Upper lobe of left lung (tissue), 6 donors: ENCODE measurements around the gene EEF1AKMT3. TPM values are rescaled to one million over a fixed set of nuclear protein-coding genes. Genes with fewer than 3 reads are reported as not detected.
A peak's percentile ranks its signal among the peaks of the same experiment; 100 is the strongest.

Source experiments
- ATAC-seq, 2 donors: fragments of 200-7000 bp; cut with Tn5 transposase; one replicate each; pipeline ENCODE4 v1.9.1; 2022; ENCODE audit warnings: mild to moderate bottlenecking in 2 of 2, moderate library complexity in 2 of 2; ENCODE audit not compliant: low FRiP score in 2 of 2
- DNase-seq, 2 donors: peaks; one replicate each; pipeline ENCODE4 v3.0.0-alpha.2; 2019 to 2020
- H3K27ac ChIP-seq, 4 donors: fragments of 200-600 bp; sonication (generic); one replicate each; pipeline ENCODE4 v1.5.1; 2016 to 2019
- H3K27me3 ChIP-seq, 4 donors: fragments of 200-600 bp; sonication (generic); one replicate each; pipeline ENCODE4 v1.5.1; 2017 to 2019
- H3K36me3 ChIP-seq, 4 donors: fragments of 200-600 bp; sonication (generic); one replicate each; pipeline ENCODE4 v1.5.1; 2016 to 2019
- H3K4me1 ChIP-seq, 4 donors: fragments of 200-600 bp; sonication (generic); one replicate each; pipeline ENCODE4 v1.5.1; 2018 to 2019
- H3K4me3 ChIP-seq, 4 donors: fragments of 200-600 bp; sonication (generic); one replicate each; pipeline ENCODE4 v1.5.1; 2017 to 2019; ENCODE audit warnings: mild to moderate bottlenecking in 2 of 4, moderate library complexity in 1 of 4
- H3K9me3 ChIP-seq, 4 donors: fragments of 200-600 bp; sonication (generic); one replicate each; pipeline ENCODE4 v1.5.1; 2018 to 2019
- EP300 ChIP-seq, 4 donors: sonication (generic); formaldehyde crosslinking; IDR thresholded peaks; one replicate each; pipeline ENCODE4 v1.5.1; 2017; ENCODE audit warnings: antibody characterized with exemption in 4 of 4, control low read depth in 2 of 4
- POLR2A ChIP-seq, 4 donors: fragments of 450-650 bp; IDR thresholded peaks; one replicate each; pipeline ENCODE4 v1.5.1; 2016 to 2017; ENCODE audit warnings: antibody characterized with exemption in 4 of 4, mild to moderate bottlenecking in 2 of 4
- POLR2AphosphoS5 ChIP-seq, 2 donors: sonication (generic); formaldehyde crosslinking; IDR thresholded peaks; one replicate each; pipeline ENCODE4 v1.5.1; 2017; ENCODE audit warnings: antibody characterized with exemption in 2 of 2
- WGBS, 2 donors: methylation state at CpG; one replicate each; pipeline ENCODE4 v1.1.5; 2017 to 2018; 5-methylcytosine and 5-hydroxymethylcytosine counted together
- total RNA-seq, 6 donors: library from RNA; depleted of rRNA in 4 of 6; stranded (reverse); fragments of >200 nt in 4 of 6; gene quantifications; one replicate each; pipeline versions ENCODE4 v1.1.0 to v1.2.1, GENCODE V29; 2016 to 2021
- TF ChIP-seq, protein P1 (sequence below), 6 experiments: fragments of 450-650 bp in 4 of 6; fragments of 200-600 bp in 2 of 6; sonication (generic) in 2 of 6; IDR thresholded peaks; one replicate each; pipeline ENCODE4 v1.5.1; 2016 to 2019; ENCODE audit warnings: antibody characterized with exemption in 6 of 6
- donor health status: DM: no; HTN: no; CAD: no; lungs with moderate emphysema.
- donor health status: DM: no; HTN: yes; CAD: no; lungs with severe emphysema.

Gene EEF1AKMT3
- total RNA-seq, 6 donors from 2014 or later = 4.2 to 18.3 (median 6.4) TPM

- WGBS, 2 donors = 71 to 72% methylated on average over 7 to 9 of the region's 11 CpGs
- Histone ChIP-seq H3K36me3 (peaks cover 0 to 34% (median 22%) of the 10 kb centered on the region in 4 donors), H3K27me3 (no peaks in the 10 kb centered on the region), H3K9me3 (no peaks in the 10 kb centered on the region), H3K27ac (no peak overlapping the region), H3K4me1 (peaks cover 7 to 24% (median 15%) of the 10 kb centered on the region in 4 donors), H3K4me3 (no peak overlapping the region)
- TF ChIP-seq POLR2A (IDR thresholded peaks at IDR 0.05) (no peak), POLR2AphosphoS5 (IDR thresholded peaks at IDR 0.05) (no peak), EP300 (IDR thresholded peaks at IDR 0.05) (no peak)
- TF ChIP-seq, protein P1, sequence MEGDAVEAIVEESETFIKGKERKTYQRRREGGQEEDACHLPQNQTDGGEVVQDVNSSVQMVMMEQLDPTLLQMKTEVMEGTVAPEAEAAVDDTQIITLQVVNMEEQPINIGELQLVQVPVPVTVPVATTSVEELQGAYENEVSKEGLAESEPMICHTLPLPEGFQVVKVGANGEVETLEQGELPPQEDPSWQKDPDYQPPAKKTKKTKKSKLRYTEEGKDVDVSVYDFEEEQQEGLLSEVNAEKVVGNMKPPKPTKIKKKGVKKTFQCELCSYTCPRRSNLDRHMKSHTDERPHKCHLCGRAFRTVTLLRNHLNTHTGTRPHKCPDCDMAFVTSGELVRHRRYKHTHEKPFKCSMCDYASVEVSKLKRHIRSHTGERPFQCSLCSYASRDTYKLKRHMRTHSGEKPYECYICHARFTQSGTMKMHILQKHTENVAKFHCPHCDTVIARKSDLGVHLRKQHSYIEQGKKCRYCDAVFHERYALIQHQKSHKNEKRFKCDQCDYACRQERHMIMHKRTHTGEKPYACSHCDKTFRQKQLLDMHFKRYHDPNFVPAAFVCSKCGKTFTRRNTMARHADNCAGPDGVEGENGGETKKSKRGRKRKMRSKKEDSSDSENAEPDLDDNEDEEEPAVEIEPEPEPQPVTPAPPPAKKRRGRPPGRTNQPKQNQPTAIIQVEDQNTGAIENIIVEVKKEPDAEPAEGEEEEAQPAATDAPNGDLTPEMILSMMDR (IDR thresholded peaks at IDR 0.05) = no peak
- no peak for ATAC-seq
- no peak for DNase-seq
Measured at GRCh38 chr12:57724936-57725740, 47.3 kb upstream of the EEF1AKMT3 start.

DNA sequence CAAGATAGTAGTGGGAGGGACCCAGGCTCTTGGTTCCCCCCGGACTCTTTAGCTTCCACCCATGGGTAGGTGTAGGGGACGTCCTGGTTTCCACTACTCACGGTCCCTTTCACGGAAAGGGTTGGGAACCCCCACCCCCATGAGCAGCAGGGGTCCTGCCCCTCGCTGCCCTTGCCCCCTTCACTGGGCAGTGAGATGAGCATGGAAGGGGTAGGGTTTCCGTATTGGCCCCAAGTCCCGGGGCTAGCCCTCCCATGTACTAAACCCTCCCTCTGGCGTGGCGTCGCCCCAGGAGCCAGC lies 46.6 kb upstream of the EEF1AKMT3 start:
- Histone ChIP-seq H3K36me3 (peaks cover 0 to 28% (median 16%) of the 10 kb centered on the region in 4 donors), H3K27me3 (no peaks in the 10 kb centered on the region), H3K4me1 (peaks cover 7 to 24% (median 15%) of the 10 kb centered on the region in 4 donors), H3K27ac (peak overlapping the region in 2 of 4 donors; percentile 72 to 80), H3K9me3 (no peaks in the 10 kb centered on the region), H3K4me3 (peak overlapping the region in 3 of 4 donors; percentile 67 to 89 (median 73))
- DNase-seq (no peak), ATAC-seq (no peak)
- TF ChIP-seq, protein P1 (IDR thresholded peaks at IDR 0.05) = no peak
- no peak for TF ChIP-seq EP300 (IDR thresholded peaks at IDR 0.05)
- TF ChIP-seq POLR2AphosphoS5 (IDR thresholded peaks at IDR 0.05) = no peak
- TF ChIP-seq POLR2A (IDR thresholded peaks at IDR 0.05) = no peak
- 20 to 60% methylated on average over 7 of the region's 10 CpGs for WGBS, 2 donors

DNA sequence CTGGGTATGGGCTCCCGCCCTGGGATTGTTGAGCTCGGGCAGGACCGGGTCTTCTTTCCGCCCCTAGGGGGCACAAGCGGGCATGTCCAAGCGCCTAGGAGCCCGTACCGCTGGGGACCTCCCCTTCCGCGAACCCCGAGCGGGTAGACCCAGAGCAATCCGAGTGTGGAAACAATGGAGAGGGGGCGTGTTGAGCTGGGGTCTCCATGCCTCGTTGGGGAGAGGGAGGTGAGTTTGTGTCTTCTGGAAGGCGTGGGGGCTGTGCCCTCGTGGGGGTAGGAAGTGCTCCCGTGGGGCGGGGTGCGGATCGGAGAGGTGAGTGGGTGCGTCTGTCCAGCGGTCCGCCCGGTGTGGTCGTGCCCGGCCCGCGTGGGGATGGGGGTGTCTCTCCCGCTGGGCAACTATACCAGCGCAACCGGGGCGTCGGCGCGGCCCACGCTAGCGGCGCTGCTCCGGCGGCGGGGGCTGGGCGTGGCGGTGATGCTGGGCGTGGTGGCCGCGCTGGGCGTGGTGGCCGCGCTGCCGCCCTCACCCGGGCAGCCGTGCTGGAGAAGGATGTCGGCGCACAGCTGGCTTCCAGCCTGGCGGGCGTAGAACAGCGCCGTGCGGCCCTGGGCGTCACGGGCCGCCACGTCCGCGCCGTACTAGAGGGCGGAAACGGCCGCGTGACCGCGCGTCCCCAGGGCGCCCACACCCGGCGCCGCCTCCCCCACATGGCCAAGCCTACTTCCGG lies 46.1 kb upstream of the EEF1AKMT3 start:
- peak overlapping the region; percentile 60 to 80 (median 72) for H3K27ac ChIP-seq

GRCh38 chr12:57726884-57727757 lies 45.3 kb upstream of the EEF1AKMT3 start:
- Histone ChIP-seq H3K27me3 (no peaks in the 10 kb centered on the region), H3K36me3 (peaks cover 0 to 18% (median 8%) of the 10 kb centered on the region in 4 donors), H3K4me1 (peaks cover 7 to 24% (median 15%) of the 10 kb centered on the region in 4 donors), H3K4me3 (peak overlapping the region; percentile 62 to 89 (median 70)), H3K9me3 (no peaks in the 10 kb centered on the region), H3K27ac (peak overlapping the region; percentile 60 to 80 (median 68))
- DNase-seq (peak in 1 of 2 donors; percentile 88), ATAC-seq (peak; percentile 1 to 35)
- WGBS, 2 donors = 66 to 70% methylated on average over 37 to 66 of the region's 76 CpGs
- TF ChIP-seq, protein P1 (IDR thresholded peaks at IDR 0.05) = peak in 5 of 6 experiments; percentile 14 to 60 (median 35)
- TF ChIP-seq POLR2AphosphoS5 (IDR thresholded peaks at IDR 0.05) (no peak), POLR2A (IDR thresholded peaks at IDR 0.05) (no peak), EP300 (IDR thresholded peaks at IDR 0.05) (no peak)

More for the DNA sequence above, 46.1 kb upstream of the EEF1AKMT3 start:
- ATAC-seq = peak; percentile 76 to 83
- DNase-seq = peak; percentile 75 to 93
- Histone ChIP-seq H3K36me3 (peaks cover 0 to 24% (median 12%) of the 10 kb centered on the region in 4 donors), H3K9me3 (no peaks in the 10 kb centered on the region), H3K27me3 (no peaks in the 10 kb centered on the region), H3K4me3 (peak overlapping the region; percentile 62 to 89 (median 70)), H3K4me1 (peaks cover 7 to 24% (median 15%) of the 10 kb centered on the region in 4 donors)
- WGBS, 2 donors = 41 to 46% methylated on average over 22 to 61 of the region's 79 CpGs
- TF ChIP-seq, protein P1 (IDR thresholded peaks at IDR 0.05) = peak; percentile 58 to 77 (median 70)
- no peak for TF ChIP-seq POLR2AphosphoS5 (IDR thresholded peaks at IDR 0.05)
- no peak for TF ChIP-seq EP300 (IDR thresholded peaks at IDR 0.05)
- TF ChIP-seq POLR2A (IDR thresholded peaks at IDR 0.05) = no peak
